Activated naive CD4-positive, alpha-beta T cell treated with anti-CD3 and anti-CD28 coated beads, Interleukin-2, amount 50 U/mL, for 72 hours (primary cell): ENCODE results near the gene PSMB8. TPM values are rescaled to one million over a fixed set of nuclear protein-coding genes. Genes with fewer than 3 reads are reported as not detected.
"Not testable (repeated sequence)": the region's sequence is repeated elsewhere in the genome, so short reads cannot be mapped to it uniquely, and the experiment has no call there.

Source experiments
- ATAC-seq, 2 donors: fragments of 150-1000 bp; cut with Tn5 transposase; 2 replicates each; pipeline ENCODE4 v1.10.0; 2021; ENCODE audit warnings: mild to moderate bottlenecking in 2 of 2, moderate library complexity in 2 of 2
- DNase-seq, 2 donors: peaks; one replicate each; pipeline ENCODE4 v3.0.0; 2021 to 2022; ENCODE audit warnings: low spot score in 2 of 2
- H3K27ac Mint-ChIP-seq, 2 donors: one replicate each; pipeline ENCODE4 v1.8.0; 2022; ENCODE audit warnings: mild to moderate bottlenecking in 2 of 2, mixed read lengths in 2 of 2
- H3K36me3 Mint-ChIP-seq, 2 donors: one replicate each; pipeline ENCODE4 v1.8.0; 2022; ENCODE audit warnings: mixed read lengths in 2 of 2
- H3K9me3 Mint-ChIP-seq, 2 donors: one replicate each; pipeline ENCODE4 v1.8.0; 2022; ENCODE audit warnings: mixed read lengths in 2 of 2
- total RNA-seq, 2 donors: library from RNA; stranded (reverse); gene quantifications; one replicate each; pipeline ENCODE4 v1.2.3, GENCODE V29; 2022

The PSMB8 gene
- total RNA-seq = 100 to 1,000 TPM; 334 to 353 TPM

DNA sequence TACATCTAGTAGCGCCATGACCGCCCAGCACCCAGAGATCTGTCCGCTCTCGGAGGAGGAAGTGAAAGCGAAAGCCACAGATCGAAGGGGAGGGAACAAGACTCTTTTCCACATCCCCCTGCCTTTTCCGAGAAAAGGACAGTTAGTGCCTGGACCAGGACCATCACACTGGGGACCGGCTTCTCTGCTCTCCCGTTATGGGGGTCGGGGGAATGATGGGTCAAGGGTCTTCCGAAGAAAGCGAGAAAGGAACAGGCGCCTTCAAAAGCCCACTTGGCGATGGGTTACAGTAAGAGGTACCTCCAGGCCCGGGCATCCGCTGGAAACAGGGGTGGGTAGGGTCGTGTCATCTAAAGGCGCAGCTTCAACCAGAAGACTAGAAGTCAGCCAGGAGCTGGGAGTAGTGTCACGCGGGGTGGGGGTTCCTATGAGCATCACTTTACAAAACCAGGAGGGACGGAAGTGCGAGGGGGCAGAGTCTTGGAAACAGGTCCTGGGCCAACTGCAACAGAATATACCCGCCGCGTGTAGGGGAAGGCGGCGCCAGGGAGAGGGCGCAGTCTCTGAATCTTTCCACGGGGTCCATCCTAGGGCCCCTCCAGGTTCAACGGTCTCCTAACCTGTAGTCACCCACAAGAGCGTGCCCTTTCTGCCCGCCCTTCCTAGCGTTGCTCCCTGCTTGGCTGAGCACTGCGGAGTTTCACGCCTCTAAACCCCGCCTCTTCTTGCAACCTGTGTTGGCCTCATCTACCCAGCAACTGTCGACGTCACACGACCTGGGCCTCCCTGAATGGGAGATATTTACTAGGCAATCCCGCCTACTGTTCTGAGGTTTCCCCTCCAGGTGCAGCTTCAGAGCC, at the start of gene PSMB8:
PSMB8 (minus strand) TSS at position 69 of the 860 bp plus-strand sequence; CDS start at position 18, 51 bp downstream.
- DNase-seq (peak; percentile 96), ATAC-seq (peak; percentile 77 to 82)
- H3K9me3 Mint-ChIP-seq = peaks cover 4% of the 10 kb centered on the region in 2 donors
- H3K27ac Mint-ChIP-seq = peak within 1 kb of the TSS; percentile 100
- peaks cover 91 to 93% of the 10 kb centered on the region in 2 donors for H3K36me3 Mint-ChIP-seq

DNA sequence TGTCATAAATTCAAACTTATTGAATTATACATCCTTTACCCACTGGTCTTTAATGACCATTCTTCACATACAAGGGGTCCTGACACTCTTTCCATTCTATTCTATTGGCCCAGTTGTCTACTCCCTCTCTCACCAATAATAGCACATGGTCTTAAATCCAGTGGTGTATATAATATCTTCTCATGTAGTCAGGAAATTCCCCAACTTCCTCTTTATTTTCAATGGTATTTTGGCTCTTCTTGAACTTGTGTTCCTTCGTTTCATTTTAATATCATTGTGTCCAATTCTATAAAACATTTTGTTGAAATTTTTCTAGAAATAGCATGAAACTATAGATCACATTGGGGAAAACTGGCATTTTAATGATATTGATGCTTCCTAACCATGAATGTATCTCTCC, 47.0 kb upstream of the PSMB8 start:
- H3K36me3 Mint-ChIP-seq = peaks cover 12 to 14% of the 10 kb centered on the region in 2 donors
- ATAC-seq = no peak
- H3K9me3 Mint-ChIP-seq = no peaks in the 10 kb centered on the region
- no peak overlapping the region for H3K27ac Mint-ChIP-seq
- DNase-seq = no peak

GRCh38 chr6:32889533-32889932, 45.7 kb upstream of the PSMB8 start:
- Mint-ChIP-seq H3K9me3 (no peaks in the 10 kb centered on the region), H3K36me3 (peaks cover under 1 to 2% of the 10 kb centered on the region in 2 donors), H3K27ac (no peak overlapping the region)
- ATAC-seq (no peak), DNase-seq (no peak)

GRCh38 chr6:32888576-32888975, 44.7 kb upstream of the PSMB8 start:
- Mint-ChIP-seq H3K27ac (no peak overlapping the region), H3K36me3 (no peaks in the 10 kb centered on the region), H3K9me3 (no peaks in the 10 kb centered on the region)
- ATAC-seq (no peak), DNase-seq (no peak)

DNA sequence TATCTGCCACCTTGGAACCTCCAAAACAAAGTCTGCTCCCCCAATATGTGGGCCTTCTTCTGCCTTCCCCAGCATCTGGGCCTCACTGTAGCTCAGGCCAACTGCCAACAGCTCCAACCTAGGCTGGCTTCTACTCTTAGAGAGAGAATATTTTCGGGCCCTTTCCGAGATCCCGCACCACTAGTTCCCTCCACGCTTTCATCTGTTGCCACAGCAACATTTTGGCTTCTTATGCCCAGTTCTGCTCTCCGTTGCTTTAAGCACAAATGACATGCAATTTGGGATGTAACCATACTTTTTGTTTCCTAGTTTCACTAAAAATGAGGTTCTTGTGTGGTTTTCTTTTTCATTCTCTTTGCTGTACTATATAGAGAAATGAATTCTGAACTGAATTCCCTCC, 43.8 kb upstream of the PSMB8 start:
- no peak for DNase-seq
- Mint-ChIP-seq H3K36me3 (no peaks in the 10 kb centered on the region), H3K27ac (no peak overlapping the region), H3K9me3 (no peaks in the 10 kb centered on the region)
- no peak for ATAC-seq

- no peak for ATAC-seq
- Mint-ChIP-seq H3K9me3 (no peaks in the 10 kb centered on the region), H3K36me3 (no peaks in the 10 kb centered on the region), H3K27ac (no peak overlapping the region)
- DNase-seq = no peak
Measured at GRCh38 chr6:32886681-32887383, 43.0 kb upstream of the PSMB8 start.

DNA sequence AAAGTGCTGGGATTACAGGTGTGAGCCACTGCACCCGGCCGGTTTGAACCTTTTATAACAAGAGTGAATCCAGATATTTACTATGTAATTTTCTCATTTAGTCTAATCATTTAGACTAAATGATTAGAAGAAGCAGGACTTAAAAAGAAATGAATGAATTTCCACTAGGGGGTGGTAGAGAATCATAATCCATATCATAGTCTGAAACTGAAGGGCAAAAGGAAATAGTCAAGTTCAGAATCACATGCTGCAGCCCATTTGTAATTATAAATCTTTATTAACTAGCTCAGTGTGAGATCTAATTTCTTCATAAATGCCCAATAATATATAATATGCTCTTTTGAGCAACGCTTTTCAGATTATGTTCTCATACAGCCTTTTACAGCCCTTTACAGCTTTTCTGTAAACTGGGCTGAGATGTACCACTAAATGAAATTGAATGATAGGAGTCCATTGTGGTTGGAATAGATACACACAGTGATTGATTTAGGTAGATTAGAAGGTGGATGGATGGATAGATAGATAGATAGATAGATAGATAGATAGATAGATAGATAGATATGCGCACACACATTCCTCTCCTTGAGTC, 41.9 kb upstream of the PSMB8 start:
- Mint-ChIP-seq H3K36me3 (no peaks in the 10 kb centered on the region), H3K27ac (no peak overlapping the region), H3K9me3 (no peaks in the 10 kb centered on the region)
- ATAC-seq = peak; percentile 55 to 72
- no peak for DNase-seq

- DNase-seq = no peak
- Mint-ChIP-seq H3K36me3 (no peaks in the 10 kb centered on the region), H3K9me3 (no peaks in the 10 kb centered on the region), H3K27ac (no peak overlapping the region)
- ATAC-seq = no peak
Measured at GRCh38 chr6:32883789-32884188, 39.9 kb upstream of the PSMB8 start.

DNA sequence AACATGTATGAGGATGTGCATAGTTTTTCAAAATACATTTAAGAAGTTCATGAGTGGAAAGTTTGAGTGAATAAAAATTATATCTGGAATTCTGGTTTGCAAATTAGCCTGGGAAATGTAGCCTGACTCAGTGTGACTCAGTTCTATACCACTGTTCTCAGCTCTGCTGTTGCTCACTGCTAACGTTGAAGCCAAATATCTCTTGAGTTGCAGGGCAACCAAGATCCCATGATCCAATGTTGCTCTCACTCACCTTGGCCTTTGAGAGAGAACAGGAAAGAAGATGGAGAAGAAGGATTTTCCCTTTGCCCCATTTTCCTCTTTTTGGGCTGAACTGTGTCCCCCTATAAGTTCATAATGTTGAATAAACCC, 39.0 kb upstream of the PSMB8 start:
- no peak overlapping the region for H3K27ac Mint-ChIP-seq
- H3K9me3 Mint-ChIP-seq = no peaks in the 10 kb centered on the region
- H3K36me3 Mint-ChIP-seq = no peaks in the 10 kb centered on the region
- ATAC-seq = peak; percentile 46 to 90
- no peak for DNase-seq

- not testable (repeated sequence) for DNase-seq, H3K36me3 Mint-ChIP-seq, ATAC-seq, H3K27ac Mint-ChIP-seq, H3K9me3 Mint-ChIP-seq
Measured at GRCh38 chr6:32880962-32881361, 37.1 kb upstream of the PSMB8 start.

DNA sequence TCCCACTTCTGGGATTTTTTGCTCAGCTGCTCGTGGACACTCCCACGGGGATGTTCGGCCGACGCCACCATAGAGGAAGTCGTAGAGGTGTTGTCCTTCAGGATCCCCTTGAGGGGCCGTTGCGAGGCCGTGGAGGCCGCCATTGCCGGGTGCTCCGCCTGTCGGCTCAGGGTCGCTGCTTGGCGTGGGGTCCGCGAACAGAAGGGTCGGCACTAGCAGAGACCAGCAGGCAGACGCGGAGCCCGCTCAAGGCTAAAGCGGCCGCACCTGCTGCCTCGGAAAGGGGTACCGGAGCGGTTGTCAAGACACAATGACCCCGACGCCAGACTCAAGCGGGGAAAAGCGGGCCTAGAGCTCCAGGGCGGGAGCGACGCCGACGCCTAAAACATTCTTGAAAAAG, 35.8 kb upstream of the PSMB8 start:
- no peak for ATAC-seq
- no peaks in the 10 kb centered on the region for H3K9me3 Mint-ChIP-seq
- no peaks in the 10 kb centered on the region for H3K36me3 Mint-ChIP-seq
- no peak for DNase-seq
- no peak overlapping the region for H3K27ac Mint-ChIP-seq

GRCh38 chr6:32876603-32877002, 32.8 kb upstream of the PSMB8 start:
- Mint-ChIP-seq H3K9me3 (no peaks in the 10 kb centered on the region), H3K27ac (no peak overlapping the region), H3K36me3 (no peaks in the 10 kb centered on the region)
- ATAC-seq = peak in 1 of 2 donors; percentile 69
- DNase-seq = no peak

DNA sequence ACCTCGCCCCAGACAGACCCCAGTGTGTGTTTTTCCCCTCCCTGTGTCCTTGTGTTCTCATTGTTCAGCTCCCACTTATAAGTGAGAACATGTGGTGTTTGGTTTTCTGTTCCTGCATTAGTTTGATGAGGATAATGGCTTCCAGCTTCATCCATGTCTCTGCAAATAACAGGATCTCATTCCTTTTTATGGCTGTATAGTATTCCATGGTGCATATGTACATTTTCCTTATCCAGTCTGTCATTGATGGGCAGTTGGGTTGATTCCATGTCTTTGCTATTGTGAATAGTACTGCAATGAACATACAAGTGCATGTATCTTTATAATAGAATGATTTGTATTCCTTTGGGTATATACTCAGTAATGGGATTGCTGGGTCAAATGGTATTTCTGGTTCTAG, 30.1 kb upstream of the PSMB8 start:
- H3K36me3 Mint-ChIP-seq, H3K9me3 Mint-ChIP-seq, DNase-seq, H3K27ac Mint-ChIP-seq, ATAC-seq: not testable (repeated sequence)

DNA sequence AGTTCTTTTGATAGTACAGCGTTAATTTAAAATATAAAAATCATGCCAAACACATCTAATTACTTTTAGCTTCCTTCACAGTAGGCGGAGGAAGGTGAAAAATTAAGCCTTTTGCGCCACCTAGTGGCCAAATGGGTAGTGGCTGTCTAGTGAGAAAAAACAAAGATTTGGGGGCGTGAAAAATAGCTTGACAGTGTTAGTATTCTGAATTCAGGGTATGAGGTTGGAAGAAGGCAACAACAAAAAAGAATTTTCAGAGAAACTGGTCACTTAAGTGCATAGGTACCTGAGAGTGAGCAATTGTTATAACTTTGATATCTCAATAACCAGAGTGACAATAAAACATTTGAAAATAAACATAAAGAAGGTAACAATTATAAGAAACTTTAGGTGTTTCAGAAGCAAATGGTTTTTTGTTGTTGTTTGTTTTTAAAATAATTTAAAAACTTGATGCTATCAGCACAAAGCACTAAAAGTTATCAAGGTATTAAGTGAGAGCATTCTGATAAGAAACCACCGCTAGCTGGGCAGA, 24.5 kb upstream of the PSMB8 start:
- Mint-ChIP-seq H3K27ac (peak overlapping the region in 1 of 2 donors; percentile 88), H3K36me3 (no peaks in the 10 kb centered on the region), H3K9me3 (no peaks in the 10 kb centered on the region)
- ATAC-seq = peak; percentile 82
- peak; percentile 71 to 84 for DNase-seq

DNA sequence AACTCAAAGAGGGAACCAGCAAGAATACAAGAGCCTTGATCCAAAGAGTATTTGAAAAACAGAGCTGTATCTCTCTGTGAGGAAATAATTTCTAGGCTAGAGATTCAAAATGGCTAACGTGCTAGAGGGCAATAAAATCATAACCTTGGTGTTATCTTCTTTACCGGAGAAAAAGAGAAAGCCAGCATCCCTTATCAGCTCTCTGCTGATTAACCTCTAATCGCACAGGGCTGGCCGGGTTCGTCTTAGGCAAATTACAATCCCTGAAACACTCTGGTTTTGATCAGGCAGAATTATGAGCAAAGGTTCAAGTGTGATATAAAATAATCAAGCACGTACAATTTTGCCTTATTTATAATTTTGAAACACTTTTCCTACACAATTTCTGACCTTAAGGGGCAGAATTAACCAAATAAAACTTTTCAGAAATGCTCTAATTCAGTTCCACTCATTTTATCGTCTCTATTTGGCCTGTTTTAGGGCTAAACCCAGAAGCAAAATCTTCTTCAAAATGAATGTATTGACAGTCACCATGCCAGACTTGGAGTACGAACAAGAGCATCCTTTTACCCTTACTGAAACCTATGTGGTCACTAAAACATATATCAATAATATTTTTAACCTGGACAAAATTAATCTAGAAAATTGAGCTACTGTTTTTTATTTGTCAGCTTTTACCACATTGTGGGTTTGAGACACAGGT, 23.9 kb upstream of the PSMB8 start:
- no peak for DNase-seq
- no peaks in the 10 kb centered on the region for H3K9me3 Mint-ChIP-seq
- peak; percentile 15 to 49 for ATAC-seq
- no peaks in the 10 kb centered on the region for H3K36me3 Mint-ChIP-seq
- H3K27ac Mint-ChIP-seq = peak overlapping the region; percentile 67 to 88

DNA sequence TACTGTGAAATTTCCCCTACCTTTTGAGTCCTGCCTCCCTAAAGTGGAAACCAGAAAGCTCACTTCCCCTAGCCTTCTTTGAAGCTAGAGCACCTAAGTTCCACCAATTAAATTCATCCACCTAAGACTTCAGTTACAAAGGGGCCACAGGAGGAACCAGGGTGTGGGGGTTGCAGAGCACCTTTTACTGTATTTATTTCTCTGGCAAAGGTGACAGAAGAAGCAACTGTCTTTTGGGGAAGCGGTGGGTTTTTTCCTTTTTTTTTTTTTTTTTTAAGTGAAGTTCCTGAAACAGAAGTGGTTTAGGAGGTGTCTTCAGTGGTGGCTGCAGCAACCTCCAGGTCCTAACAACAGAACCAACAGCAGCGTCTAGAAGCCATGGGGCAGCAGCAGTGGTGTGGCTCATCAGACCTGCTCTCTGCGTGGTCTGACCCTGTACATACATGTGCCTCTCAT, 23.2 kb upstream of the PSMB8 start:
- H3K9me3 Mint-ChIP-seq = no peaks in the 10 kb centered on the region

More for the DNA sequence above, 23.2 kb upstream of the PSMB8 start:
- Mint-ChIP-seq H3K27ac (peak overlapping the region; percentile 67 to 88), H3K36me3 (no peaks in the 10 kb centered on the region)
- DNase-seq = no peak
- ATAC-seq = peak; percentile 55 to 65
